Measurements from ENCODE around the gene ING5.

ING5 gene

GRCh38 chr2:241706537-241706936, 4.7 kb downstream of the ING5 start:
- no peak for DNase-seq (ENCODE audit: low read depth in 2 of 2)

- DNase-seq (ENCODE audit: low read depth in 2 of 2): no peak
Measured at GRCh38 chr2:241708879-241709278, 7.0 kb downstream of the ING5 start.

DNA sequence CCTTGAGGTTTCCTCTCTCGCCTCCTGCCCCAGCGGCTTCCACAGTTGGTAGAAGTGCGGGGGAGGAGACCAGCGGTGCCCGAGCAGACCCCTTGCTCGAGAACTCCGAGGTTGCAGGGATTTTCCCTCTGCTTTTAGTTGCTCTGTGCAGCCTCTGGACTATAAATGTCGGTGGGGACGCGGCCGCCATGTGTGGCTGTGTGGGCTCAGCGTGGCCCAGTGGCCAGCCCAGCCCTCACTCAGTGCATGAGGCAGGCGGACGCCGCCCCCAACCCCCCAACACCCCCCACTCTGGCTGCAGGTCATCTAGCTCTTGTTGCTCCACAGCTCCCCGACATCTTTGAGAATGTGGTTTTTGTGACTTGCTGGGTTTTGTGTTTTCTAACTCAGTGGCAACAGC, 17.3 kb downstream of the ING5 start:
- DNase-seq (ENCODE audit: low read depth in 2 of 2): no peak

DNA sequence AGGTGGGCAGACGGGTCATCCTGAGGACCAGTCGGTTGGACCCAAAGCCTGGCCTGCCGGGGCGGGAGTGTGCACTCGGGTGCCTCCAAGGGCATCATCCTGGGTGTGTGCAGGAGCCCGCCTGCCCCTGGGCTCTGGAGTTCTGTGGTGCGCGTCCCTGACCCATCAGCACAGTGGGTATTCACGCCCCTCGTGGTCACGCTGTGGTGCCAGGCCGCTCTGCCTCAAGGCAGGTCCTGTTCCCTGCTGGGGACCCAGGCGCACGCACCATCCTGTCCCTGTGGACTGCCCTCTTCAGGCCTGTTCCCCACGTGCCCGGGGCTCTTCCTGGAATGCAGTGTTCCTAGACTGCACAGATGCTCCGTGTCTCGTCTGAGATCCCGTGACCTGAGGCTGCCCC, 18.3 kb downstream of the ING5 start:
- DNase-seq (ENCODE audit: low read depth in 2 of 2): no peak

DNA sequence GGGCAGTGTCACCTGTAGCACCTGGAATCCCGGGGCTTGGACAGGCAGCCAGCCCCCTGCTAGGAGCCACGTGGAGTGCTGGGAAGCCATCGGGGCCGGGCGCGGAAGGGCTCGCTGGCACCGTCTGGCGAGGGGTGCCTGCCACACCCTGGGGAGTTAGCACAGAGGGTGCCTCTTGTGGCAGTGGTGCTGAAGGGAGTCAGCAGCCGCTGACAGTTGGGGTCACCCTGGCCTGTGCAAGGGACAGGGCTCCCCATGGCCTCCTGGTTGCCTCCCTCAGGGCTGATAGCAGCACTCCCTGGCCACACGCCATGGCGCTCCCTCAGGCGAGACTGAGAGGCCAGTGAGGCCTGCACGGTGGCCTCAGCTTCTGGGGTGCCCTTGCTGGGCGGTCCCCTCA, 18.7 kb downstream of the ING5 start:
- DNase-seq (ENCODE audit: low read depth in 2 of 2): no peak

GRCh38 chr2:241721852-241722251, 20.0 kb downstream of the ING5 start:
- no peak for DNase-seq (ENCODE audit: low read depth in 2 of 2)

GRCh38 chr2:241722896-241723454, 21.1 kb downstream of the ING5 start:
- DNase-seq (ENCODE audit: low read depth in 2 of 2): no peak

- no peak for DNase-seq (ENCODE audit: low read depth in 2 of 2)
Measured at GRCh38 chr2:241724259-241724974, 22.6 kb downstream of the ING5 start.

- DNase-seq (ENCODE audit: low read depth in 2 of 2): no peak
Measured at GRCh38 chr2:241724975-241725870, 23.4 kb downstream of the ING5 start.

- no peak for DNase-seq (ENCODE audit: low read depth in 2 of 2)
Measured at GRCh38 chr2:241726459-241726858, 24.6 kb downstream of the ING5 start.

- no peak for DNase-seq (ENCODE audit: low read depth in 2 of 2)
Measured at GRCh38 chr2:241728000-241728399, 26.2 kb downstream of the ING5 start.

- DNase-seq (ENCODE audit: low read depth in 2 of 2): no peak
Measured at GRCh38 chr2:241728627-241729026, 26.8 kb downstream of the ING5 start.

DNA sequence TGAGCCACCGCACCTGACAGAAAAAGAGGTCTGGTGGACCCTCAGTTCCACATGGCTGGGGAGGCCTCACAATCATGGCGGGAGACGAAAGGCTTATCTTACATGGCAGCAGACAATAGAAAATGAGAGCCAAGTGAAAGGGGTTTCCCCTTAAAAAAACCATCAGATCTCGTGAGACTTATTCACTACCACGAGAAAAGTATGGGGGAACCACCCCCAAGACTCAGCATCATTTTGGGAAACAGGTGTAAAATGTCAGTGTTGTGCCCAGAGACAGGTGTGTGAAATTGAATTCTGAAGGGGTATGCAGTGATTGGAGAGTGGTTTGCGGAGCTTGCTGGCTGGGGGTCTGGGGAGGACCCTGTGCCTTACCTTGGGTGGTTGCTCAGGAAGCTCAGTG, 28.0 kb downstream of the ING5 start:
- DNase-seq (ENCODE audit: low read depth in 2 of 2): no peak

DNA sequence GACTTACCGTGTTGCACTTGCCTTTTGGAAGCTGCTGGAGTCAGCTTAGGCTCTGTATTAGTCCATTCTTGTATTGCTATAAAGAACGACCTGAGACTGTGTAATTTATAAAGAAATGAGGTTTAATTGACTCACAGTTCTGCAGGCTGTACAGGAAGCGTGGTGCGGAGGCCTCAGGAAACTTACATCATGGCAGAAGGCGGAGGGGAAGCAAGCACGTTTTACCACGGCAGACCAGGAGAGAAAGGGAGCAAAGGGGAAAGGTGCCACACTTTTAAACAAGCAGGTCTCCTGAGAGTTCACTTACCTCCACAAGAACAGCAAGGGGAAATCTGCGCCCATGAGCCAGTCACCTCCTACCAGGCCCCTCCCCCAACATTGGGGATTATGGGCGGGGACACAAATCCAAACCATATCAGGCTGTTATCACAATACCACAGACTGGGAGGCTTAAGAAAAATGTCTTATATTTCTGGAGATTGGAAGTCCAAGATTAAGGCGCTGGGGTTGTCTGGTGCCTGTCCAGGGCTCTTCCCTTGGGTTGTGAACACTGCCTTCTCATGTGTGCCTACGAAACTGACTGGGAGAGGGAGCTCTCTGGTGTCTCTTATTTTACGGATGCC, 28.9 kb downstream of the ING5 start:
- no peak for DNase-seq (ENCODE audit: low read depth in 2 of 2)

GRCh38 chr2:241732513-241733186, 30.8 kb downstream of the ING5 start:
- peak in 1 of 2 donors; percentile 39 for DNase-seq (ENCODE audit: low read depth in 2 of 2)

- DNase-seq (ENCODE audit: low read depth in 2 of 2): no peak
Measured at GRCh38 chr2:241733391-241734207, 31.8 kb downstream of the ING5 start.

GRCh38 chr2:241734208-241734466, 32.3 kb downstream of the ING5 start:
- no peak for DNase-seq (ENCODE audit: low read depth in 2 of 2)

- DNase-seq (ENCODE audit: low read depth in 2 of 2): peak; percentile 89
Measured at GRCh38 chr2:241734467-241735208, 32.8 kb downstream of the ING5 start, which contains the start of gene D2HGDH. TSS of gene D2HGDH (plus strand) at chr2:241734630. CDS start at chr2:241735225, 595 bp downstream.

DNA sequence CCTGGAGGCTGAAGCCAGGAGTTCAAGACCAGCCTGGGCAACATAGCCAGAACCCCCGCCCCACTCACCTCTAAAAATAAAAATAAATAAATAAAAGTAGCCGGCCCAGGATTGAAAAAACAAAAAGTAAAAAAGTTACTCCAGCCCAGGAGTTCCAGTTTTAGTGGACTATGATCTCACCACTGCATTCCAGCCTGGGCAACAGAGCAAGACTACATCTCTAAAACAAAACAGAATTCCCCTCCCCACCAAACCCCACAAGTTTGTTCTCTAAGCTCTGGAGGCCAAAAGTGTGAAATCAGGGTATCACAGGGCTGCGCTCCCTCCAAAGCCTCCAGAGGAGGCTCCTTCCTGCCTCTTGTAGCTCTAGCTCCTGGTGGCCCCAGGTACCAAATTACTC, 34.3 kb downstream of the ING5 start:
- no peak for DNase-seq (ENCODE audit: low read depth in 2 of 2)

DNA sequence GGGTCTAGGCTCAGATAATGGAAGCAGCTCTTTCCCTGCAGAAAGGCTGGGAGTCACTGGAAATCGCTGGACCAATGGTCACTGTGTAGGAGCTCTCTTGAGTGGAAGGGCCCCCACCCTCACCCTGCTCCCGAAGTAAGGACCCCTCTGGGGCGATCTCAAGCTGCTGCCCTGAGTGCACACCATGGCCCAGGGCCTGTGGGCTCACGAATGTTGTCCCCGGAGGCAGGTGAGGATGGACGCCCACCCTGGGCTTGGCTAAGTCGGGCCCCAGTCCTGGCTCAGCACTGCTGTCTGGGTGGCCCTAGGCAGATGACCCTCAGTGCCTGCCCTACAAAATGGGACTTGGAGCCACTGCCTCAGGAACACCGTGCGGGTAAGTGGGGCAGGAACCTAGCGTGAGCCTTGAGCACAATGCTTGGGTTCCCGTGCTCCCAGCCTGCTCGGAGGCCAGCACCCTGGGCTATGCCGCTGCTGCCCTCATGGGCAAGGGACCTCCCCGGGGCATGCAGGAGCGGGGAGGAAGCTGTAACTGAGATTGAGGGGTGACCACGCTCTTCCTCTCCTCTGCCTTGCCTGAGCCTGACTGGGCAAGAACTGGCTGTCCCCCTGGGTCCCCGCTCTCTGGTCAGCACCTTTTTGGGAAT, 36.3 kb downstream of the ING5 start:
- no peak for DNase-seq (ENCODE audit: low read depth in 2 of 2)

Measured in stimulated activated CD8-positive, alpha-beta memory T cell treated with anti-CD3 and anti-CD28 coated beads, Interleukin-7, amount 100 ng/mL, for 1 hour (primary cell).